ENCODE measurements around the gene UBE3B.

DNA sequence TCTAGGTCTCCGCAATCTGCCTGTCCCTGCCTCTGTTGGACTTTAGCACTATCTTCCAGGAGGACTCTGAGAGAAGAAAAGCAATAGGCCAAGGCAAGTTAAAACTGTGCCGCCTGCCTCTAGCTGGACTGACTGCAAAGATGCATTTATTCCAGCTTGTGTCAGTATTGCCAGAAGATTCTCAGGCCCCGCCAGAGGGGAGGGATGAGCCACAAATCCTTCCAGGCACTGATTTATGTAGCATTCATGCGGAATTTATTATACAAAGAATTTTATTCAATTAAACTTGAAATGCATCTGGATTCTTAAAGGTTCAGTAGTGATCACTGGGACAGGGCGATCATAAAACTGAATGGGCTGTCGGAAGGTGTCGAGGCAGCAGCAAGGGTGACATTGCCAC is 76.0 kb downstream of the UBE3B start:
- no peak for TF ChIP-seq POLR2AphosphoS5 (IDR thresholded peaks at IDR 0.05)
- TF ChIP-seq CTCF (IDR thresholded peaks at IDR 0.05): no peak
- TF ChIP-seq EP300 (IDR thresholded peaks at IDR 0.05): no peak
- no peak for TF ChIP-seq POLR2A (IDR thresholded peaks at IDR 0.05)
